IMR-90 (cell line): ENCODE measurements around the gene NUDT8.

Experiments
- ELK1 ChIP-seq: fragments of 150-350 bp; IDR thresholded peaks from 2 replicates; pipeline ENCODE4 v1.6.1; 2016; ENCODE audit warnings: low read depth, mild to moderate bottlenecking, low read length, moderate library complexity, borderline replicate concordance
- POLR2A ChIP-seq: IDR thresholded peaks from 2 replicates; pipeline ENCODE4 v1.6.1; 2012; ENCODE audit warnings: mild to moderate bottlenecking, low read depth, low read length
- TF ChIP-seq, protein P1 (sequence below): conservative IDR thresholded peaks from 2 replicates; pipeline ENCODE4 v1.5.1; 2012; ENCODE audit warnings: mild to moderate bottlenecking, low read depth, low read length, improper control_type of control experiment

DNA sequence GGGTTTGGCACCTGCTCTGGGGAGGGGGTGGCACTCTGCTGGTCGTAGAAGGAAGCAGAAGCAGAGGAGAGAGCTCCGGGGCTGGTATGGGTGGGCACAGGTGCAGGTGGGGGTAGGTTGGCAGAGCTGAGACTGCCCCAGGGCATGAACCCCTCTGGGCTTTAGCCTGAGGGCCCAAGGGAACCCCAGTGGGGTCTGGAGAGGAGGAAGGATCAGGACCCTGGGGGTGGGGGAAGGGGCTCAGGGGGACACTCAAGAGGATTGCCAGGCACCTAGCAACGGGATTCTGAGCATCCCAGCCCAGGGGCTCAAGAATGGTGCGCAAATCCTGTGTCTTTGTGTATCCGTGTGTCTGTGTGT is 38.4 kb upstream of the NUDT8 start:
- TF ChIP-seq POLR2A, result no peak
- TF ChIP-seq, protein P1, sequence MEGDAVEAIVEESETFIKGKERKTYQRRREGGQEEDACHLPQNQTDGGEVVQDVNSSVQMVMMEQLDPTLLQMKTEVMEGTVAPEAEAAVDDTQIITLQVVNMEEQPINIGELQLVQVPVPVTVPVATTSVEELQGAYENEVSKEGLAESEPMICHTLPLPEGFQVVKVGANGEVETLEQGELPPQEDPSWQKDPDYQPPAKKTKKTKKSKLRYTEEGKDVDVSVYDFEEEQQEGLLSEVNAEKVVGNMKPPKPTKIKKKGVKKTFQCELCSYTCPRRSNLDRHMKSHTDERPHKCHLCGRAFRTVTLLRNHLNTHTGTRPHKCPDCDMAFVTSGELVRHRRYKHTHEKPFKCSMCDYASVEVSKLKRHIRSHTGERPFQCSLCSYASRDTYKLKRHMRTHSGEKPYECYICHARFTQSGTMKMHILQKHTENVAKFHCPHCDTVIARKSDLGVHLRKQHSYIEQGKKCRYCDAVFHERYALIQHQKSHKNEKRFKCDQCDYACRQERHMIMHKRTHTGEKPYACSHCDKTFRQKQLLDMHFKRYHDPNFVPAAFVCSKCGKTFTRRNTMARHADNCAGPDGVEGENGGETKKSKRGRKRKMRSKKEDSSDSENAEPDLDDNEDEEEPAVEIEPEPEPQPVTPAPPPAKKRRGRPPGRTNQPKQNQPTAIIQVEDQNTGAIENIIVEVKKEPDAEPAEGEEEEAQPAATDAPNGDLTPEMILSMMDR, result no peak
- no peak for TF ChIP-seq ELK1
